ACC112 (cell line): ENCODE measurements around the gene PGM1.

ENCODE experiments used
- H2AFZ ChIP-seq: fragments of 200-600 bp; sonication (generic); one replicate; pipeline ENCODE4 v1.6.0; 2017; ENCODE audit warnings: antibody characterized with exemption, low read length; ENCODE audit not compliant: unreplicated experiment
- H3K27ac ChIP-seq: fragments of 200-600 bp; sonication (generic); 2 replicates; pipeline ENCODE4 v1.5.1; 2014; ENCODE audit warnings: low read depth, mild to moderate bottlenecking, antibody characterized with exemption, low read length, moderate library complexity
- H3K27me3 ChIP-seq: fragments of 200-600 bp; sonication (generic); 2 replicates; pipeline ENCODE4 v1.6.1; 2014; ENCODE audit warnings: mild to moderate bottlenecking, antibody characterized with exemption, low read length, moderate library complexity, mixed read lengths; ENCODE audit not compliant: insufficient read depth
- H3K36me3 ChIP-seq: fragments of 200-600 bp; sonication (generic); 2 replicates; pipeline ENCODE4 v1.6.1; 2016; ENCODE audit warnings: mild to moderate bottlenecking, antibody characterized with exemption, low read length, moderate library complexity, mixed read lengths; ENCODE audit not compliant: insufficient read depth
- H3K4me1 ChIP-seq: fragments of 200-600 bp; sonication (generic); one replicate; pipeline ENCODE4 v1.6.1; 2016; ENCODE audit warnings: low read length, mixed read lengths; ENCODE audit not compliant: insufficient read depth, unreplicated experiment, control insufficient read depth
- H3K4me3 ChIP-seq: fragments of 200-600 bp; sonication (generic); 2 replicates; pipeline ENCODE4 v1.5.1; 2014; ENCODE audit warnings: mild to moderate bottlenecking, low read depth, low read length
- H3K79me2 ChIP-seq: fragments of 200-600 bp; sonication (generic); one replicate; pipeline ENCODE4 v1.6.0; 2016; ENCODE audit warnings: low read length; ENCODE audit not compliant: control insufficient read depth, unreplicated experiment, insufficient read depth

Gene PGM1

GRCh38 chr1:63691701-63692425, 98.7 kb downstream of the PGM1 start:
- no peaks in the 10 kb centered on the region for H3K27me3 ChIP-seq
- no peak overlapping the region for H3K4me3 ChIP-seq
- H3K79me2 ChIP-seq = no peaks in the 10 kb centered on the region
- H2AFZ ChIP-seq = no peak overlapping the region
- H3K4me1 ChIP-seq = peaks cover 17% of the 10 kb centered on the region
- no peaks in the 10 kb centered on the region for H3K36me3 ChIP-seq
- H3K27ac ChIP-seq = no peak overlapping the region

- Histone ChIP-seq H3K79me2 (no peaks in the 10 kb centered on the region), H2AFZ (no peak overlapping the region), H3K27ac (no peak overlapping the region; the same call in 1 of the 2 replicates), H3K4me3 (no peak overlapping the region), H3K36me3 (no peaks in the 10 kb centered on the region), H3K27me3 (no peaks in the 10 kb centered on the region), H3K4me1 (peaks cover 8% of the 10 kb centered on the region)
These were observed 100.8 kb downstream of the PGM1 start for GRCh38 chr1:63693944-63694571.

GRCh38 chr1:63698001-63698838, 105.0 kb downstream of the PGM1 start:
- Histone ChIP-seq H2AFZ (no peak overlapping the region), H3K4me1 (peaks cover 8% of the 10 kb centered on the region)

GRCh38 chr1:63701187-63701586, 108.0 kb downstream of the PGM1 start:
- no peaks in the 10 kb centered on the region for H3K79me2 ChIP-seq
- H3K27me3 ChIP-seq = no peaks in the 10 kb centered on the region
- H2AFZ ChIP-seq = no peak overlapping the region
- no peak overlapping the region for H3K27ac ChIP-seq
- H3K4me1 ChIP-seq = peaks cover 6% of the 10 kb centered on the region
- no peak overlapping the region for H3K4me3 ChIP-seq
- H3K36me3 ChIP-seq = no peaks in the 10 kb centered on the region

More at GRCh38 chr1:63698001-63698838, 105.0 kb downstream of the PGM1 start:
- Histone ChIP-seq H3K4me3 (no peak overlapping the region), H3K79me2 (no peaks in the 10 kb centered on the region), H3K36me3 (no peaks in the 10 kb centered on the region), H3K27ac (no peak overlapping the region), H3K27me3 (no peaks in the 10 kb centered on the region)

- H3K27me3 ChIP-seq = no peaks in the 10 kb centered on the region
- H3K4me1 ChIP-seq = peaks cover 6% of the 10 kb centered on the region
- H3K4me3 ChIP-seq = no peak overlapping the region
- H3K79me2 ChIP-seq = no peaks in the 10 kb centered on the region
- no peak overlapping the region for H3K27ac ChIP-seq
- no peak overlapping the region for H2AFZ ChIP-seq
- no peaks in the 10 kb centered on the region for H3K36me3 ChIP-seq
These were observed 110.5 kb downstream of the PGM1 start for GRCh38 chr1:63703701-63704107.

- Histone ChIP-seq H3K36me3 (no peaks in the 10 kb centered on the region), H2AFZ (no peak overlapping the region)
These were observed 111.2 kb downstream of the PGM1 start for GRCh38 chr1:63704443-63704842.

GRCh38 chr1:63705078-63705477, 111.9 kb downstream of the PGM1 start:
- H3K4me1 ChIP-seq = peaks cover 6% of the 10 kb centered on the region
- H3K36me3 ChIP-seq = no peaks in the 10 kb centered on the region
- no peaks in the 10 kb centered on the region for H3K79me2 ChIP-seq
- no peak overlapping the region for H2AFZ ChIP-seq
- H3K27me3 ChIP-seq = no peaks in the 10 kb centered on the region
- no peak overlapping the region for H3K4me3 ChIP-seq
- H3K27ac ChIP-seq = no peak overlapping the region

More at GRCh38 chr1:63704443-63704842, 111.2 kb downstream of the PGM1 start:
- H3K27me3 ChIP-seq = no peaks in the 10 kb centered on the region
- H3K79me2 ChIP-seq = no peaks in the 10 kb centered on the region
- no peak overlapping the region for H3K27ac ChIP-seq
- H3K4me3 ChIP-seq = no peak overlapping the region
- H3K4me1 ChIP-seq = peaks cover 6% of the 10 kb centered on the region

GRCh38 chr1:63709267-63709828, 116.1 kb downstream of the PGM1 start:
- Histone ChIP-seq H3K36me3 (no peaks in the 10 kb centered on the region), H3K4me1 (peaks cover 13% of the 10 kb centered on the region), H3K27ac (no peak overlapping the region)

More at GRCh38 chr1:63709267-63709828, 116.1 kb downstream of the PGM1 start:
- Histone ChIP-seq H3K27me3 (no peaks in the 10 kb centered on the region), H3K4me3 (no peak overlapping the region), H3K79me2 (no peaks in the 10 kb centered on the region), H2AFZ (no peak overlapping the region)
